NCI-H524 treated with DMSO at 0.1 percent for 48 hours (cell line): ENCODE data around the gene DUSP9.
"Not testable (repeated sequence)": the region's sequence is repeated elsewhere in the genome, so short reads cannot be mapped to it uniquely, and the experiment has no call there.

Experiments used
- DNase-seq: peaks from one replicate; lab custom pipeline; 2025; lab: John Stamatoyannopoulos, UW

The DUSP9 gene

GRCh38 chrX:153646620-153647373 is at the start of gene DUSP9:
DUSP9 (plus strand) TSS chrX:153647203; CDS start chrX:153647954, 751 bp downstream.
- no peak for DNase-seq

- DNase-seq, result no peak
Measured at GRCh38 chrX:153598541-153599191, 48.3 kb upstream of the DUSP9 start, which contains the start of gene CCNQ. CCNQ (minus strand) TSS chrX:153599139; CDS start chrX:153599073, 66 bp downstream.

- DNase-seq, result peak; percentile 12
Measured at GRCh38 chrX:153599192-153600031, 47.6 kb upstream of the DUSP9 start.

GRCh38 chrX:153600032-153600373 is 47.0 kb upstream of the DUSP9 start:
- DNase-seq, result no peak

GRCh38 chrX:153600921-153601320 is 46.1 kb upstream of the DUSP9 start:
- DNase-seq, result no peak

- DNase-seq, result no peak
Measured at GRCh38 chrX:153601511-153602110, 45.4 kb upstream of the DUSP9 start.

GRCh38 chrX:153602601-153603000 is 44.4 kb upstream of the DUSP9 start:
- no peak for DNase-seq

- DNase-seq, result no peak
Measured at GRCh38 chrX:153603131-153603656, 43.8 kb upstream of the DUSP9 start.

GRCh38 chrX:153604666-153605380 is 42.2 kb upstream of the DUSP9 start:
- DNase-seq, result not testable (repeated sequence)

GRCh38 chrX:153606503-153606902 is 40.5 kb upstream of the DUSP9 start:
- no peak for DNase-seq

GRCh38 chrX:153608376-153608775 is 38.6 kb upstream of the DUSP9 start:
- DNase-seq, result no peak

- no peak for DNase-seq
Measured at GRCh38 chrX:153608806-153609205, 38.2 kb upstream of the DUSP9 start.

GRCh38 chrX:153609917-153610835 is 36.8 kb upstream of the DUSP9 start:
- DNase-seq, result peak; percentile 23

- no peak for DNase-seq
Measured at GRCh38 chrX:153610836-153611213, 36.2 kb upstream of the DUSP9 start.

GRCh38 chrX:153611298-153612095 is 35.5 kb upstream of the DUSP9 start:
- no peak for DNase-seq

GRCh38 chrX:153612413-153612812 is 34.6 kb upstream of the DUSP9 start:
- no peak for DNase-seq

GRCh38 chrX:153614818-153615217 is 32.2 kb upstream of the DUSP9 start:
- no peak for DNase-seq

- no peak for DNase-seq
Measured at GRCh38 chrX:153620576-153620975, 26.4 kb upstream of the DUSP9 start.

- DNase-seq, result no peak
Measured at GRCh38 chrX:153621949-153622598, 24.9 kb upstream of the DUSP9 start.
